Spleen (tissue), 11 donors: ENCODE measurements around the gene RIC8A. TPM values are rescaled to one million over a fixed set of nuclear protein-coding genes. Genes with fewer than 3 reads are reported as not detected.

ENCODE experiments used
- DNase-seq: peaks from one replicate; pipeline ENCODE4 v3.0.0-alpha.2; 2020
- H3K27ac ChIP-seq, 8 donors: fragments of 200-600 bp; sonication (generic) in 7 of 8; 1 replicate in 4 of 8; 2 replicates in 4 of 8; pipeline versions ENCODE4 v1.5.0 to v1.8.0; 2016 to 2021; ENCODE audit warnings: inconsistent platforms in 4 of 8, mild to moderate bottlenecking in 4 of 8, moderate library complexity in 1 of 8
- H3K27me3 ChIP-seq, 7 donors: fragments of 200-600 bp; sonication (generic) in 6 of 7; replicated peaks in 1 of 7; 1 replicate in 4 of 7; 2 replicates in 3 of 7; pipeline versions ENCODE4 v1.5.0 to v1.8.0; 2016 to 2021; ENCODE audit warnings: inconsistent platforms in 3 of 7, mild to moderate bottlenecking in 1 of 7
- H3K36me3 ChIP-seq, 6 donors: fragments of 200-600 bp; sonication (generic) in 5 of 6; 1 replicate in 4 of 6; 2 replicates in 2 of 6; pipeline versions ENCODE4 v1.5.0 to v1.8.0; 2016 to 2021; ENCODE audit warnings: inconsistent platforms in 2 of 6
- H3K4me1 ChIP-seq, 6 donors: fragments of 200-600 bp; sonication (generic) in 5 of 6; 1 replicate in 3 of 6; 2 replicates in 3 of 6; pipeline versions ENCODE4 v1.5.0 to v1.8.0; 2016 to 2021; ENCODE audit warnings: inconsistent platforms in 3 of 6
- H3K4me3 ChIP-seq, 8 donors: fragments of 200-600 bp; sonication (generic) in 7 of 8; 1 replicate in 4 of 8; 2 replicates in 4 of 8; pipeline versions ENCODE4 v1.5.0 to v1.8.0; 2016 to 2021; ENCODE audit warnings: inconsistent platforms in 4 of 8, mild to moderate bottlenecking in 4 of 8, moderate library complexity in 2 of 8
- H3K9me3 ChIP-seq, 8 donors: fragments of 200-600 bp; sonication (generic) in 7 of 8; 1 replicate in 4 of 8; 2 replicates in 4 of 8; pipeline versions ENCODE4 v1.5.0 to v1.8.0; 2016 to 2021; ENCODE audit warnings: inconsistent platforms in 4 of 8
- CTCF ChIP-seq, 11 experiments: fragments of 200-600 bp in 7 of 11; fragments of 450-650 bp in 4 of 11; sonication (generic) in 4 of 11; IDR thresholded peaks in 8 of 11; conservative IDR thresholded peaks in 3 of 11; 1 replicate in 7 of 11; 2 replicates in 4 of 11; pipeline versions ENCODE4 v1.4.0 to v1.8.0; 2016 to 2021; ENCODE audit warnings: antibody characterized with exemption in 11 of 11, inconsistent platforms in 4 of 11, mild to moderate bottlenecking in 1 of 11
- POLR2A ChIP-seq, 3 donors: fragments of 450-650 bp; IDR thresholded peaks; one replicate each; pipeline ENCODE4 v1.5.1; 2017; ENCODE audit warnings: antibody characterized with exemption in 3 of 3, mild to moderate bottlenecking in 1 of 3
- POLR2AphosphoS5 ChIP-seq, 3 donors: sonication (generic); formaldehyde crosslinking; IDR thresholded peaks; one replicate each; pipeline ENCODE4 v1.5.1; 2017; ENCODE audit warnings: antibody characterized with exemption in 3 of 3
- WGBS, 5 donors: extraction: QIAGEN DNeasy Blood & Tissue Kit in 3 of 5; methylation state at CpG; one replicate each; pipeline versions ENCODE4 v1.1.5 to v1.1.7; 2013 to 2018; 5-methylcytosine and 5-hydroxymethylcytosine counted together
- intact Hi-C: fragments of 100-400 bp; cut with DNase I; formaldehyde crosslinking; loops from one replicate; pipeline ENCODE4 v1.15.0; 2023; ENCODE audit warnings: low total_unique reads
- polyA plus RNA-seq, 3 donors: library from polyadenylated mRNA; stranded (reverse); fragments of 200-250 nt; gene quantifications; one replicate each; pipeline ENCODE4 v1.2.1, GENCODE V29; 2013
- total RNA-seq, 7 donors: library from RNA; depleted of rRNA in 3 of 7; stranded (reverse); fragments of >200 nt in 3 of 7; fragmentation: NEBNext Ultra II Directional in 4 of 7; extraction: Animal tissue kit (Norgen Biotek cat#: 25700) in 4 of 7; gene quantifications; one replicate each; pipeline versions ENCODE4 v1.1.0 to v1.2.1, GENCODE V29; 2016 to 2021
- donor health status: healthy with polysubstance abuse.
- donor health status: DM: no; HTN: no; CAD: no; lungs with moderate emphysema.
- donor health status: DM: no; HTN: no; CAD: no.
- donor health status: Bipolar disorder and iron deficiency.
- donor health status: healthy.
- donor health status: DM: no; HTN: no; CAD: no.
- donor health status: DM: yes; HTN: yes; CAD: no.

RIC8A gene
- total and polyA plus RNA-seq, 10 donors, result 38.6 to 141 (median 79.6) TPM

GRCh38 chr11:256952-257737 lies 49.6 kb downstream of the RIC8A start:
- Histone ChIP-seq H3K9me3 (peaks cover 0 to 5% (median 0%) of the 10 kb centered on the region in 8 donors), H3K36me3 (peaks cover 0 to 19% (median 17%) of the 10 kb centered on the region in 6 donors), H3K4me3 (no peak overlapping the region), H3K27ac (no peak overlapping the region), H3K4me1 (peaks cover 0 to 15% (median 2%) of the 10 kb centered on the region in 6 donors), H3K27me3 (no peaks in the 10 kb centered on the region)
- TF ChIP-seq CTCF (IDR thresholded peaks at IDR 0.05 in 8 of 11, conservative IDR thresholded peaks at IDR 0.05 in 3 of 11) (no peak), POLR2A (IDR thresholded peaks at IDR 0.05) (no peak), POLR2AphosphoS5 (IDR thresholded peaks at IDR 0.05) (no peak)
- DNase-seq, result no peak
- intact Hi-C loops, result loop anchor here (10.0 kb wide), 1 partner anchor 108 kb away; the partner anchor contains the start of gene B4GALNT4
- WGBS, 5 donors, result 65 to 76% (median 69%) methylated on average over 11 to 14 of the region's 14 CpGs

- H3K36me3 ChIP-seq, result peaks cover 0 to 11% (median 10%) of the 10 kb centered on the region in 6 donors
- peaks cover 0 to 15% (median 2%) of the 10 kb centered on the region in 6 donors for H3K4me1 ChIP-seq
- no peak overlapping the region for H3K4me3 ChIP-seq
- H3K27me3 ChIP-seq, result no peaks in the 10 kb centered on the region
- WGBS, 5 donors, result 70 to 86% (median 80%) methylated on average over 15 of the region's 15 CpGs
- no peak for DNase-seq
- H3K27ac ChIP-seq, result no peak overlapping the region
- peaks cover 0 to 5% (median 0%) of the 10 kb centered on the region in 8 donors for H3K9me3 ChIP-seq
- TF ChIP-seq POLR2AphosphoS5 (IDR thresholded peaks at IDR 0.05) (no peak), POLR2A (IDR thresholded peaks at IDR 0.05) (no peak), CTCF (IDR thresholded peaks at IDR 0.05 in 8 of 11, conservative IDR thresholded peaks at IDR 0.05 in 3 of 11) (peak in 1 of 11 experiments; percentile 13)
- intact Hi-C loops, result loop anchor here (10.0 kb wide), 1 partner anchor 107 kb away; the partner anchor contains the start of gene B4GALNT4
Observed at GRCh38 chr11:257766-258493, 50.4 kb downstream of the RIC8A start.

GRCh38 chr11:259413-259812 lies 51.9 kb downstream of the RIC8A start:
- Histone ChIP-seq H3K36me3 (no peaks in the 10 kb centered on the region), H3K4me1 (peaks cover 0 to 15% (median 2%) of the 10 kb centered on the region in 6 donors), H3K4me3 (no peak overlapping the region), H3K27ac (no peak overlapping the region), H3K9me3 (peaks cover 0 to 5% (median 0%) of the 10 kb centered on the region in 8 donors), H3K27me3 (no peaks in the 10 kb centered on the region)
- 51 to 70% (median 68%) methylated on average over 10 of the region's 10 CpGs for WGBS, 5 donors
- DNase-seq, result no peak
- TF ChIP-seq POLR2AphosphoS5 (IDR thresholded peaks at IDR 0.05) (no peak), CTCF (IDR thresholded peaks at IDR 0.05 in 8 of 11, conservative IDR thresholded peaks at IDR 0.05 in 3 of 11) (no peak), POLR2A (IDR thresholded peaks at IDR 0.05) (no peak)
- intact Hi-C loops, result loop anchor here (10.0 kb wide), 1 partner anchor 105 kb away; the partner anchor contains the start of gene B4GALNT4
